ENCODE measurements around the gene CACNA1C.

Gene CACNA1C

DNA sequence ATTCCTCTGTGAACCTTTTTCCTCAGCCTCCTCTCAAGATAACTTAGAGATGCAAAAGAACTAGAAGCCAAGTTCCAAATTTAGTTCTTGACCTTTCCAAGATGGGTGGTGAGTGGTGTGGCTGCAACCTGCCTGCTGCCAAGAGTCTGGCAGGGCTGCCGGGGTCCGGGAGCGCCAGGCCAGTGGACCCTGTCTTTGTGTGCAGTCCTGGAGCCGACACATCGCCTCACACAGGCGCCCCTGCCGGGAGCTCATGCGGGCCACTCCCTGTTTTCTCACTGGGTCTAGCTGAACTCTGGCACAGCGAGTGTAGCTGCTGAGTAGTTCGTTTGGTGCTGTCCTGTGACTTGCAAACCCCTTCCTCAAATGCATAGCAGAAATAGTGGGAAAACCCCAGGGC lies 84.9 kb downstream of the CACNA1C start:
- no peak for DNase-seq (ENCODE audit: extremely low read depth in 1 of 2, low read depth in 1 of 2)

DNA sequence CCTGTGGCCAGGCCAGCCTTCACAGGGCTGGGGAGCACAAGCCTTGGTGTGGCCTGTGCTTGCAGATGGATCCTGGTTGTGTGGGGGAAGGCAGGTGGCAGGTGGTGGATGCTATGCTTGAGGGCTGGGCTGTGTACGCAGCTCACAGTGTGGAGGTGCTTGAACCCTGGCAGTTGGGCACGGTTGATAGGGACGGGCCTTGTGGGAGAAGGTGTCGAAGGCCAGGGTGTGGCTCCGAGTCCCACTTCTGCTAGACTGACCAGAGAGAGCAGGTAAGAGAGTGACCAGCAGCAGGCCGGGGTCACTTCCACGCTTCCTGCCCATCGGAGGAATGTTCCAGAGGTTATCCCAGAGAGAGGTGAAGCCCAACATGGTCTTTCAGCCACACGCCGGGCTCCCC lies 85.5 kb downstream of the CACNA1C start:
- no peak for DNase-seq (ENCODE audit: extremely low read depth in 1 of 2, low read depth in 1 of 2)

DNA sequence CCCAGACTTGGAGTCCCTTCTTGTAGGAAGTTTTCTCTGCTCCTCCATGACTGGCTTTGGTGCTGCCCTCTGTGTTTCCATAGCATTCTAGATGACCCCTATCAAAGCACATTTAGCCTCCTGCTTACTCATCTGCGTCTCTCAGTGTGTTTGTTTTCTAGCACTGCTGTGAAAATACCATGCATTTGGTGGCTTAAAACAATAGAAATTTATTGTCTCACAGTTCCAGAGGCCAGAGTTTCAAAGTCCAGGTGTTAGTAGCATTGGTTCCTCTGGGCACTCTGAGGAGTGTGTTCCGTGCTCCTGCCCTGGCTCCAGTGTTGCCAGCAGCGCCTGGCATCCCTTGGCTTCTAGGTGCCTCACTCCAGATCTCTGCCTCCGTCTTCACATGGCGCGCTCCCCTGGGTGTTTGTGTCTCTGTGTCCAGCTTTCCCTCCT lies 86.1 kb downstream of the CACNA1C start:
- no peak for DNase-seq (ENCODE audit: extremely low read depth in 1 of 2, low read depth in 1 of 2)

DNA sequence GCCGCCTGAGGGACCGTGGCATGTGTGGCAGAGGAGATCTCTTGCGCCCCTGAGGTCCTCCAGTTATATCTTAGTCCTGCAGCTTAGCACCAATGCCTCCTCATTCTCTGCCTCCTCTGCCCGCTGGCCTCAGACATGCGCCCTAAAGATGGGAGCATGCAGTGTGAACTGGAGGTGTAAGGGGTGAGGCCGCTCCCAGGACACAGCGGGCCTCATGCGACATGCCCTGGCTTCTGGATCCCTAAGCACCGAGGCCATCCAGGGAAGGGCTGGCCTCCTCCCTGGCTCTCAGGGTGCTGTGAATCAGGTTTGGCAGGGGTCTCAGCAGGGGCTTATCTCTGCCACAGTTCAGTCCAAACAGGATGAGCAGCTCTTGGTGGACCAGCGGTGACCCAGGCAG lies 86.9 kb downstream of the CACNA1C start:
- no peak for DNase-seq (ENCODE audit: extremely low read depth in 1 of 2, low read depth in 1 of 2)

DNA sequence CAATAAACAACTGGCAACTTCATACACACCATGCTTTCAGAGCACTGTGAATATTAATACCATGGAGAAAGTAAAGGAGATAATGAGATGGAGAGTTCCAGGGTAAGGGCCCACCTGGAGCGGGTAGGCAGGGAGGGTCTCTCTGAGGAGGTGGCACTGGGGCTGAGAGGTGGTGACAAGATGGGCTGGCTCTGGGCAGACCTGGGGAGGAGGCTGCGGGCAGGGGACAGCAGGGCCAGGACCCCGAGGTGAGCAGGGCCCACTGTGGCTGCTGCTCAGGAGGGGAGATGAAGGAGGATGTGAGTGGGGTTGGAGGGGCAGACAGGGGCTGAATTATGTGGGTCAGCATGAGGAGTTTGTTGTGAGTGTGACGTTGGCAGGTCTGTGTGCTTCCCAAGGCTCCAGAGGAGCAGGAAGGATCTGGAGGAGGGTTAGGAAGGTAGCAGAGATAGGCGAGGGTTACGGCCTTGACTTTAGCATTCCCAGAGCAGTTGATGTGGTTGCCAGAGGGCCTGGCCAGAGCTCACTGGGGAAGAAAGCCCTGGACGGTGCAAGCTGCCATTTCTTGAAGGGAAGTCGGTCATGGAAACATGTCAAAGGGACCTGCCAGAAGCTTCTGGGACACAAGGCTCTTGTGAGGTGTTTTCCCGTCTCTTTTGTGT lies 88.2 kb downstream of the CACNA1C start:
- no peak for DNase-seq (ENCODE audit: extremely low read depth in 1 of 2, low read depth in 1 of 2)

DNA sequence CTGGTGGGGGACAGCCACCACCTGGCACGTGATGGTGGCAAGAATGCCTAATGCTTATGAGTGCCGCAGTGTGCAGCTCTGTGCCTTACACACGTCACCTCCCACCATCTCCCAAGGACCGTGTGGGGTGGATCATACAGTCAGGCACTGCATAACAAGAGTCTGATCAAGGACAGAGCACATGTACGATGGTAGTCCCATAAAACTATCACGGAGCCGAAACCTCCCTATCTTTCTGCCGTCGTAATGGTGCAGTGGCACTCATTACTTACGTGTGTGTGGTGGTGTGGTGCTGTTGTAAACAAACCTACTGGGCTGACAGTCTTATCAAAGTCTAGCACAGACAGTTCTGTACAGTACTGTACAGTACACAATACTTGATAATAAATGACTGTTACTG lies 89.3 kb downstream of the CACNA1C start:
- no peak for DNase-seq (ENCODE audit: extremely low read depth in 1 of 2, low read depth in 1 of 2)

DNA sequence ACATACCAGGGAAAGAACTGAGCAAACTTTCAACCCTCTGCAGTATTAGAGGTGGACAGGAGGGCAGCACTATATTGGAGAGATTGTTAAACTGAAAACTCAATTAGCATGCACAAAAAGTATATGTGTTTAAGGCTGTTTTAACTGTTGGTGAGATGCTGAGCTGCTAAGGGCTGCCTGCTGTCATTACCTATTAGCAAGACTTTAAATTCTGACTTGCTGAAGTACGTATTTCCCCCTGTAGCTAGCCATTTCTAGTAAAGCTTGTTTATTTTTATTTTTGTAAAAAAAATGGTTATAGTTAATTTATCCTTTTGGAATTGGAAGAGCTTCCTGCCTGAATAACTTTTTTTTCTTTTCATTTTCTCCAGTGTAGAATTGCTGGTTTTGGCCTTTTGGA lies 92.2 kb downstream of the CACNA1C start:
- DNase-seq (ENCODE audit: extremely low read depth in 1 of 2, low read depth in 1 of 2) = no peak

DNA sequence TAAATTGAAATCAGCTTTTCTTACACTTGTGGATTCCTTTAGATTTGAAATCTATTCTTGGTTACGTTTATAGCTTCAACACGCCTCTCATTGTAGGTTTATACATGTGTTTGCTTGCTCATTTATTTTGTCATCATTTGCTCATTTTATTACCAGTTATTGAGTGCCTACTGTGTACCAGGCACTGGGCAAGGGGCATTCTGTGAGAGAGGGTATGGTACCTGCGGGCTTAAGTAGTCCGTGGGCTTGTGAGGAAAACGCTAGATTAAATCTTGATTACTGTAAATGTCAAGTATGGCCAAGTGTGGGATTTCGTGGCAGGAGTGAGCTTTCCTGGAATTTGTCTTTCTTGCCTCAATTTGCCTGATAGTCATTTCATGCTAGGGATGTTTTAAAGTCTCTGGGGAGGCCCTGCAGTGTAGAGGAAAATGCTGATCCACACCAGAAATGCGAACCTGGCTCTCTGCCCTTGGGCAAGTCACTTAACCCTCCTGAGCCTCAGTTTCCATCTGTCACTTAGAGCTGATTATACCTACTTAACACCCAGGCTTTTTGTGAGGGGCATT lies 92.7 kb downstream of the CACNA1C start:
- no peak for DNase-seq (ENCODE audit: extremely low read depth in 1 of 2, low read depth in 1 of 2)

DNA sequence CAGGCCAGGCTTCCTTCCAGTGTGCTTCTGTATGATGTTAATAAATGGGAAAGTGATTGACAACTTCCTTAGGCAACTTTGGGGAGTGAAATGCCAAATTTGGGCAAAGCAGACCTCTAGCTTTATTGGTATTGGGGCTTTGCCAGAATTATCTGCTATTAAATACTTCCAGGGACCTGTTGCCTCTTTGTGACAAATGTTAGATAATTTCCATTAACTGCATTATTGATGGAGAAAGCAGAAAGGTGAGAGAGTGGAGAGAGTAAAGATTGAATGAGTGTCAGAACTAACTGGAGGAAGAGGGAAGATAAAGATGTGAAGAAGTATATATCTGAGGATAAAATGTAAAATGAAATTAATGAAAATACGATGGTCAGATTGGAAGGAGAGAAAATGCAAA lies 94.5 kb downstream of the CACNA1C start:
- no peak for DNase-seq (ENCODE audit: extremely low read depth in 1 of 2, low read depth in 1 of 2)

DNA sequence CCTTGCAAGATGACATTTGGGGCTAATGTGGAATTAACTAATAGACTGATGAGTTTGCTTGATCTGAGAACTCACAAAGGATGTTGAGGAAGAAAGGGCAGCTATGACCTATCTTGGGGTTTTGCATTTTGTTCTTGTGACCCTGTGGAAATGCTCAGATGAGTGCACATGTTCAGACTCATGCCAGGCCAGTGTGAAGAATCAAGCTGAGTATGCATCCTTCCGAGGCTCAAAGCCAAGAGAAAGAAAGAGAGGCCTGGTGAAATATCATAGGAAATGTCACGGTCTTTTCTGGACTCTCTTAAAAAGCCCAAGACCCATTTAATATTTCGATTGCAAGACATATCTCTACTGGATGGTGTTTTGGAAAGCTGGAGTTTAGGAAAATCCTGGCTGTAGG lies 96.3 kb downstream of the CACNA1C start:
- no peak for DNase-seq (ENCODE audit: extremely low read depth in 1 of 2, low read depth in 1 of 2)

DNA sequence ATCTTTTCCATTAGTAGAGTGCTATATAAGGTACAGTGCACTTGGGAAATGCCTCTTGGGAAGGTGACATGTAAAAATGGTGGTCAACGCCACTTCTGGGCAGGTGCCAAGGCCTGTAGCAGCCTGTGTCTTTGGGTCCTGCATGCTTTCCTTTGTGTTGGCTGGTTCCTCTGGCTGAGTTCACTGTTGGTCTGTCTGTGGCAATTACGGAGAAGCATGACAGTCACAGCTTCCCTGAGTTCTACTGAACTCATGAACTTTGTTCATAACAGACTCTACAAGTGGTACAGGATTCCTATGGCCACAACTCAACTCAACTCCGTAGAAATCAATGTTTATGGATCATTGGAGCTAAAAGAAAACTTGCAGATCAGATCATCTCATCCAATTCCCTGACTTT lies 98.0 kb downstream of the CACNA1C start:
- no peak for DNase-seq (ENCODE audit: extremely low read depth in 1 of 2, low read depth in 1 of 2)

DNA sequence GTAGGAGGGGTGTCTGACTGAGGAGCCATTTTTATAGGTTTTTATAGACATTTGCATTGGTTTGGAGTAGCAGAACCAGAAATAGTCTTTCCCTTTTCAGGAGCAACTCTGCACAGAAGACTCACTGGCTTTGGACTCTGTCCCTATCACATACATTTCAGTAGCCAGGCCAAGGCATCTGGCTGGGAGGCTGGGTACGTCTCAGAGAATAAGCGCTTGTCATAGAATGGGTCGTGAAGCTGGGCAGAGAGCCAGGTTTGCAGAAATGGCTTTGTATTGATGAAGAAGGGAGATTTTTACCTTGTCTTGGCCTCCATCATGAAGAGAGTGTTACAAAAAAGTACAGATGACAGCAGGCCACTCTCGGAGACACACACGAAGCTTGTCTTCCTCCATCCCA lies 98.6 kb downstream of the CACNA1C start:
- DNase-seq (ENCODE audit: extremely low read depth in 1 of 2, low read depth in 1 of 2) = no peak

DNA sequence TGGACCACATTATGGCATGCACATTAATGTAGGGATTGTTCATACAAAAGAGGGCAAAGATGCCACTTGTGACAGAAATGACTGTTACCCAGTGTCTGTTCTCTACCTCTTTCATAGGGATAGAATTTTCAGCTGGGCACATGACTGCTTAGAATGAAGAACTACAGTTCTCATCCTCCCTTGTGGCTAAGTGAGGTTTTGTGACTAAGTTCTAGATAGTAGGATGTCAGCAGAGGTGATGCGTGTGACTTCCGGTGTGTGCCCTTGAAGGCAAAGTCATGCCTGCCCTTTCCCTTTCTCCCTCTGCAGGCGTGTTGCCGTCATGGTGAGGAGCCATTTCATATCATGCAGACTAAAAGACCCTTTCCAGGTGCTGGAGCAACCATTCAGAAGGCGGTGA lies 99.3 kb downstream of the CACNA1C start:
- no peak for DNase-seq (ENCODE audit: extremely low read depth in 1 of 2, low read depth in 1 of 2)

DNA sequence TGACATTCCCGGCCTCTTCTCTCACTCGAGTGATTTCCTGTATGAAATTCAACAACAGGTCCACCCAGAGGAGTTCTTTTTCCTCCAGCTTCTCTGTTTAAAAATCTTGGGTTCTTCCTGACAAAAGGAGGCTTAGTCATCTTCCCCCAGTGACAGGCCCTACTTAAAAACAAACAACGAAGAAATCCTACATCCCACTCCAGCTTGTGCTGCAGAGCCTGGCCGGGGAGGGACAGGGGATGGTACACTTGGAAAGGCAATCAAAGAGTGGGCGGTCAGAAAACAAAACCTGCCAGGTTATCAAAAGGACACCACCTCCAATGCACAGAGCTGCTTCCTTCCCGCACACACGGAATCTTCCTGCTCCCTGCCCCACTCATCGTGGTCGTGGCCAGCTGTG lies 101.3 kb downstream of the CACNA1C start:
- no peak for DNase-seq (ENCODE audit: extremely low read depth in 1 of 2, low read depth in 1 of 2)

DNA sequence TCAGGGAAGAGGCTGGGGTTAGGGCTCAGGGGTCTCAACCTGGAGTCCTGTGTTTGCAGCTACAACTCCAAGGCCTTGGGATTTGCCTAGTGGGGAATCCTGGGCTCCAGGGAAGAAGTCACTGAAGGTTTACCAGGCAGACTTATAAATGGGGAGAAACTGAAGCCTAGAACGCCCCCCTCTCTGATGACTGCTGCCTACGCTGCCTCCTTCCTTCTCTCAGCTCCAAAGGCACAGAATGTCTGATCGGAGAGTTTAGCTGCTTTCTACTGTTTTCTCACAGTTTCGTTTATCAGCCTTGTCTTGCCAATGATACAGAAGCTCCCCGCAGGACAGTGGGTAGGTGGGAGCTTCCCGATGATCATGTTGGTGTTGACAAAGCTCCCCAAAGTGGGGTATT lies 101.7 kb downstream of the CACNA1C start:
- no peak for DNase-seq (ENCODE audit: extremely low read depth in 1 of 2, low read depth in 1 of 2)

DNA sequence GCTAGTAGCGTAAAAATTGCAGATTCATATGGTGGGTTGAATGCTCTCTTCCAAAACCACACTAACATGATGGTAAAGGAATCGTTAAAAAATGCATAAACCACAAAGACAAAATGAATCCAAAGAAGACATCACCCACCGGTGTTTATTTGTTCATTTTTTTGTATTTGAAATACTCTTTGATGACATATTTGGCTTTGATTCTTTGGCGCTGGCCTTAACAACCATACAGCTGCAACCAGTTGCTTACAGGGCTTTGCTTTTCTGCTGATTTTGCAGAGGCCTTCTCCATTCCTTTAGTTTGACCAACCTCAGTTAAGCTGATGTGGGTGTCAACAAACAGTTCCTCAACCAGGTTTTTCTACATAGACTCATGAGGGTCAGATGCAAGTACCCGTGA lies 103.5 kb downstream of the CACNA1C start:
- no peak for DNase-seq (ENCODE audit: extremely low read depth in 1 of 2, low read depth in 1 of 2)

DNA sequence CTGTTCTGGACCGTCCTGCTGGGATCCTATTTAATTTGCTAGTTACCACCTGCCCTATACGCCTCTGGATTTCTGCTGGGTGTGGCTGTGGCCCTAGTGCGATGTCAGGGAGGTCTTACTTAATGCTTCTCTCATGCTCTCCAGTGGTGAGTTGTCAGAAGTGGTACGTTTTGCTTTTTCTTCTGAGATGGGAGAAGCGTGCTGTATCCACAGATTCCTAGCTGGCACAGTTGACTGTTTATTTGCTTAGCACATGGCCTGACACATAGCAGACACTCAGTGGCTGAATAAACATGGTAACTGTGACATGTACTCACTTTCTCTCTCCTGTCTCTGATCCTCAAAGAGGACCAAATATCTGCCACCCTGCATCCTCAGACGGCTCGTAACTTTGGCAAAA lies 107.3 kb downstream of the CACNA1C start:
- no peak for DNase-seq (ENCODE audit: extremely low read depth in 1 of 2, low read depth in 1 of 2)

DNA sequence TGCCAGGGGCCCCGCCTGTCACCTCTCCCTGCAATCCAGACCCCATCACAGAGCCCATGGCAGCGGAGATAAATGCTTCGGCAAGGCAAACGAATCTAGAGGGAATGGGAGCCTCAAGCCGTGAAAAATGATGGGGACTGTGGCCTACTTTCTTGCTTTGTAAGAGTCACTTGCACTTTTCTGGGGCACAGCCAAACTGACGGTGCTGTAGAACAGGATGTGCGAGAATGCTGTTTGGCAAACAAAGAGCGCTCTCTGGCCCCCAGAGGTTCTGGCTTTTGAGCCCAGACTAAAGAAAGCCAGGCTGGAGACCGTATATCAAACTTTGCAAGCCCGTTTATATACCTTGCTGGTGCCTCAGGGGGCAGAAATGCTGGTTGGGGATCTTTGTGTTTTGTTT lies 108.7 kb downstream of the CACNA1C start:
- DNase-seq (ENCODE audit: extremely low read depth in 1 of 2, low read depth in 1 of 2) = no peak

DNA sequence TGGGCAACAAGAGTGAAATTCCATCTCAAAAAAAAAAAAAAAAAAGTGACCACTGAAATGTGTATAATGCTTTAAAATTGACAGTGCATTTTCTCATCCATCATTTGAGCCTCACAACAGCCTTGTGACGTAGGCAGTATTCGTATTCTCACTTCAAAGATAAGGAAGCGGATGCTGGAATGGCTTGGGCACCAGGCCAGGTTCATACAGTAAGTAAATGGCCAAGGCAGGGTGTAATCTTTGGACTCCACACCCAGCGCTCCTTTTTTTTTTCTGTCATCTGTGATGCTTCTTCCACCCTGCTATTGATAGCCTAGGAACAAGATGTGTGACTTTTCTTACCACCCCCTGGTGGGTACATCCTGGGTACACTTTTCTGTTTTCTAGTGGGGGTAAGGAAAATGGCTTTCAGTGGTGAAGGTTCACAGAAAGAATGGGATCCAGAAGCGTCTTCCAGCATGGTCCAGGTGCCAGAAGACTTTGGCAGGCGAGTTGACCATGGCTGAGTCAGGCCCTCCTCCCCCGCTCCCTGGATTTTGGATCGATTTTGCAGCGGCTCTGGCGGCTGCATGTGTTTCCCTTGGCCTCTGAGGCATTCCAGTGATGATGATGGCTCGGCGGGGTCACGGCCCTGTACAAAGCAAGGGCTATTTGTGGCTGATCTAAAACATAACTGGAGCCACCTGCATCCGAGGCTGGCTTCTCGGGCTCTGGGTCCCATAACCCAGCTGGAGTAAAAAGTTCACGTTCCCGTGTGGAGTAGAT lies 110.6 kb downstream of the CACNA1C start:
- no peak for DNase-seq (ENCODE audit: extremely low read depth in 1 of 2, low read depth in 1 of 2)

DNA sequence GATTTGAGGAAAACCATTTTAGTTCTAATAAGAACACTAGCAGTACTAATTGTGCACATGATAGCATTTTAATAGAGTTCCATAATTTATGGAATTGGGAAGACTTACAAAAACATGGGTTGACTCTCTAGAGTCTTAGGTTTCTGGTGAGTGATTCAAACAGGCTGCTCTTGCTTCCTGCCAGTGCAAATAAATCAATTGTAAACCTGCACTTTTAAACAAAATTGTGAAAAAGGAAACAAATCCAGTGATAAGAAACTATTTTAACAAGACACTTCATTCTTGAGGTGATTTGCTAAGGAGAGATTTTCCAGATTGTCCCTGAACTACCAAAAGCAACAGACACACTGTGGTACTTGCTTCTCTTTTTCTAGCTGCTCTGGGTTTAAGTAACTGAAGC lies 112.2 kb downstream of the CACNA1C start:
- DNase-seq (ENCODE audit: extremely low read depth in 1 of 2, low read depth in 1 of 2) = no peak

DNA sequence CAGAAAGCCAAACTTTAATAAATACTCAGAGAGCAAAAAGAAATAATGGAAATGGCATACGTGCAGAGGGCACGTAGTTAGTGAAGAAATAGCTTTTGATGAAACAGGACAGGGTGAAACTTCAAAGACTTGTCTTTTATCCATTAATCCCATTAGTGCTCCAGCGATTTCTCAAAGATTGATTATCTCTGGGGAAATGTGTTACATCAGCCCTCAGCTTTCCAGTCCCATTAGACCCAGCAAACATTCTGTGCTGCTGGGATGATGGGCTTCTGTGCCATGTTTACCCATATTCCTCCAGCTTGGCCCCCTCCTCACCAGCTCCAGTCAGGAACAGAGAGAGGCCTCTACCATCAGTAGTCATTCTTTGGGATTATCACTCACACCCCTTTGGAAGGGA lies 113.1 kb downstream of the CACNA1C start:
- DNase-seq (ENCODE audit: extremely low read depth in 1 of 2, low read depth in 1 of 2) = no peak

DNA sequence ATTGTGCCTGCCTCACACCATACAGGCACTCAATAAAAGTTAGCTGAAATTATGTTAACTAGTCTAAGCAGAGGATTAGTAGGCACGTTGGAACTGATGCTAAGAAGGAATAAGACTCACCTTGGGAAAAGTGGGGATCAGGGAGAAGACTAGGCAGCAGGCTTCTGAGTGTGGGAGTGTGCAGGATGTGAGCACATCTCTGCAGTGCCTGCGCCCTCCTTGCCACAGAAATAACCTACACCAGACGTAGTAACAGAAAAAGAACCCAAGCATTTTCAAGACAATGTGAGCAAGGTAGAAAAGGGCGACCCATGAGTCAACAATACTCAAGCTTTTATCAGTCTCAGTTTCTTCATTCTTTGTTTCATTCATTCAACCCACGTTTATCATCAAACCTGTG lies 113.9 kb downstream of the CACNA1C start:
- DNase-seq (ENCODE audit: extremely low read depth in 1 of 2, low read depth in 1 of 2) = no peak

All from activated CD8-positive, alpha-beta memory T cell treated with anti-CD3 and anti-CD28 coated beads for 1 hour (primary cell).